GM12892 (cell line): ENCODE data around the gene LCK.

ENCODE experiments used
- POLR2A ChIP-seq: IDR thresholded peaks from 2 replicates; pipeline ENCODE4 v1.6.1; 2011; ENCODE audit warnings: low read depth, low read length, control low read depth
- POLR2AphosphoS5 ChIP-seq: IDR thresholded peaks from 2 replicates; pipeline ENCODE4 v1.6.1; 2011; ENCODE audit warnings: low read depth, low read length, control low read depth

DNA sequence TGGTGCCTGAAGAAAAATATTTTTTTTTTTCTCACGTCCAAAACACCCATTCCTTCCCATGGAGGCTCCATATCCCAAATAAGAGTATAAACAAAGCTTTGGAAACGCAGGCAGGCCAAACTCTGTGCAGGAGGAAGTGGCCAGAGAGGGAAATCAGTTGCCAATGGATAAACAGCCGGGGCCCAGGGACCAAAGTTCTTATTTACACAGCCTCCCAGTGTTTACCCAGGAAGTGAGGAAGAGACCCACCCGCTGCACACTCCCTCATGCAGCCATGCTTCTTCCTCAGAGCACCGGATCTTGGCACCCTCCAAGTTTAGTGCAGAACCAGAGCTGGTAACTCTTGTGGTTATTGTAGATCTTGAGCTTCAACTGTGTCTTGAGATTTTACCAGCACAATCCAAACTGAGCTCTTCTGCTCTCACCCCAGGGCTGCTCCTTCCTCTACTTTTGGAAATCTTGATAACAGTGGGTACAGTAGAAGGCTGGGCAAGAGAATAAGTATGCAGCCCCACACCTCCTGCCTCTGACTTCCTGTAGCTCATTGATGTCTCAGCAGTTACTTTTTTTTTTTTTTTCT lies 70.7 kb downstream of the LCK start:
- TF ChIP-seq POLR2A (no peak), POLR2AphosphoS5 (no peak)
